ENCODE data around the gene STOML3. TPM values are rescaled to one million over a fixed set of nuclear protein-coding genes. Genes with fewer than 3 reads are reported as not detected.

Gene STOML3
- not detected for polyA plus RNA-seq (2012; ENCODE audit: insufficient read length, low read depth)

- no peak for TF ChIP-seq FOXP2 (optimal IDR thresholded peaks at IDR 0.05; ENCODE audit: borderline replicate concordance, extremely low read depth, extremely low read length, insufficient read depth)
- TF ChIP-seq TAF1 (IDR thresholded peaks at IDR 0.05; ENCODE audit: borderline replicate concordance, insufficient read depth, low read length), result no peak
- TF ChIP-seq SIN3A (IDR thresholded peaks at IDR 0.05; ENCODE audit: borderline replicate concordance, insufficient read depth, low read length), result no peak
- TF ChIP-seq REST (IDR thresholded peaks at IDR 0.05; ENCODE audit: insufficient read depth in 1 of 2, low read depth in 2 of 2, low read length in 2 of 2), result no peak
- no peak for TF ChIP-seq POLR2AphosphoS5 (IDR thresholded peaks at IDR 0.05; ENCODE audit: low read depth, low read length)
These were observed at the start of gene STOML3 for GRCh38 chr13:38990693-38991092. Gene STOML3 (minus strand): TSS chr13:38990831. CDS start chr13:38990721, 110 bp downstream.

GRCh38 chr13:39040206-39040605 lies 49.6 kb upstream of the STOML3 start:
- TF ChIP-seq TAF1 (IDR thresholded peaks at IDR 0.05; ENCODE audit: borderline replicate concordance, insufficient read depth, low read length) (no peak), FOXP2 (optimal IDR thresholded peaks at IDR 0.05; ENCODE audit: borderline replicate concordance, extremely low read depth, extremely low read length, insufficient read depth) (no peak), SIN3A (IDR thresholded peaks at IDR 0.05; ENCODE audit: borderline replicate concordance, insufficient read depth, low read length) (no peak), POLR2AphosphoS5 (IDR thresholded peaks at IDR 0.05; ENCODE audit: low read depth, low read length) (no peak), REST (IDR thresholded peaks at IDR 0.05; ENCODE audit: insufficient read depth in 1 of 2, low read depth in 2 of 2, low read length in 2 of 2) (no peak)

- no peak for TF ChIP-seq REST (IDR thresholded peaks at IDR 0.05; ENCODE audit: insufficient read depth in 1 of 2, low read depth in 2 of 2, low read length in 2 of 2)
These were observed 48.4 kb upstream of the STOML3 start for GRCh38 chr13:39039041-39039440.

- TF ChIP-seq TAF1 (IDR thresholded peaks at IDR 0.05; ENCODE audit: borderline replicate concordance, insufficient read depth, low read length), result no peak
- TF ChIP-seq SIN3A (IDR thresholded peaks at IDR 0.05; ENCODE audit: borderline replicate concordance, insufficient read depth, low read length), result no peak
- 0 out of 2 replicates have a peak, but pooled peaks have one; percentile 1 for TF ChIP-seq POLR2AphosphoS5 (IDR thresholded peaks at IDR 0.05; ENCODE audit: low read depth, low read length)
- no peak for TF ChIP-seq FOXP2 (optimal IDR thresholded peaks at IDR 0.05; ENCODE audit: borderline replicate concordance, extremely low read depth, extremely low read length, insufficient read depth)
These were observed 48.0 kb upstream of the STOML3 start for GRCh38 chr13:39038569-39039030.

GRCh38 chr13:39037880-39038568 lies 47.4 kb upstream of the STOML3 start, which contains the start of the genes NHLRC3 and PROSER1:
Gene NHLRC3 (plus strand): TSS chr13:39038456. CDS start chr13:39038640, 184 bp downstream.
Gene PROSER1 (minus strand): TSS chr13:39038089. CDS start chr13:39037242, 847 bp downstream.
- peak; percentile 60 for TF ChIP-seq POLR2AphosphoS5 (IDR thresholded peaks at IDR 0.05; ENCODE audit: low read depth, low read length)
- TF ChIP-seq SIN3A (IDR thresholded peaks at IDR 0.05; ENCODE audit: borderline replicate concordance, insufficient read depth, low read length), result no peak
- no peak for TF ChIP-seq REST (IDR thresholded peaks at IDR 0.05; ENCODE audit: insufficient read depth in 1 of 2, low read depth in 2 of 2, low read length in 2 of 2)
- TF ChIP-seq FOXP2 (optimal IDR thresholded peaks at IDR 0.05; ENCODE audit: borderline replicate concordance, extremely low read depth, extremely low read length, insufficient read depth), result peak; percentile 41
- TF ChIP-seq TAF1 (IDR thresholded peaks at IDR 0.05; ENCODE audit: borderline replicate concordance, insufficient read depth, low read length), result no peak

All from PFSK-1 (cell line).